ENCODE measurements around the gene BICRAL. TPM values are rescaled to one million over a fixed set of nuclear protein-coding genes. Genes with fewer than 3 reads are reported as not detected.

BICRAL gene
- total and polyA plus RNA-seq, 7 donors: 4.6 to 18.5 (median 13.6) TPM

DNA sequence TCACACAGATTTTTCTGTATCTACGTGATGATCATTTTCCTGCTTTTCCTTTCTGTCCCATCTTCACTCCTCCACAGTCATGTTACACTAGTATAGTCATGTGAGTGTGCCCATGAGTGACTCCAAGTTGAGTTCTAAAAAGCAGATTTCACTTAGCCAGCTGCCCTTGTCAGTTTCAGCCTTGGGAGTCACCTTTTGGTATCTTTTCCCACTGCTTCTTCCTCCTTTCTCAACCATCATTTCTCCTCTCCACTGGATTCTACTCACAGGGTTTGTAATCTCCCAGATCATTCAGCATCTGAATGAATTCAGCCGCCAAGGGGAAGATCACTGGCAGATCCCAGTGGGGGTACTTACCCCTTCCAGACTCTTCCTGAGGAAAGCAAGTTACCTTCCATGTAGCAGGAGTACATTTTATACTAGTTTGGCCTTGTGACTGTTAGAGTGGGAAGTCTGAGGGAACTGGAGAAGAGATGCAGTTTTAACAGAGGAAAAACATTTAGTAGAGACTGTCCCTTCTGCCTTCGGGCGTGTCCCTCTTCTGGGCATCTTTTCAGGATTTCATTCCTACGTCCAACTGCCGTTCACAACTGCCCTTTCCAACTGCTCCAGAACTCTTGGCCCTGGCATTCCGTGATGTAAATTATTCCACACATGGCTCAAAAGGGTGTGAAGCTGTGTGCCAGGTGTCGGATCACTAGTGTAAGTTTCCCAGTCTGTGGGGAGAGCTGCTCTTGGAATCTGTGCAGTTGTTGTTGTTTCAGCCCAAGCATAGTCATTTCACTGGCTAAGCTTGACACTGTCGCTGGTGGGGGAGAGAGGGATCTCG, 38.9 kb downstream of the BICRAL start:
- peak overlapping the region; percentile 69 to 82 (median 78) for H3K27ac ChIP-seq
- intact Hi-C loops (cut with DNase I): loop anchor here (2.0 to 5.0 kb wide), 2 partner anchors 33 to 74 kb away; partner anchors contain the start of gene TBCC
- H3K4me1 ChIP-seq: peaks cover 0 to 37% (median 21%) of the 10 kb centered on the region in 4 donors
- H3K9me3 ChIP-seq: no peaks in the 10 kb centered on the region
- H3K4me3 ChIP-seq: peak overlapping the region in 3 of 4 donors; percentile 12 to 23 (median 17)
- H3K36me3 ChIP-seq: peaks cover 0 to 35% (median 17%) of the 10 kb centered on the region in 4 donors
- peak; percentile 68 for DNase-seq
- 68% methylated on average over 10 of the region's 10 CpGs for WGBS, 2 donors
- TF ChIP-seq POLR2A (IDR thresholded peaks at IDR 0.05) (no peak), POLR2AphosphoS5 (IDR thresholded peaks at IDR 0.05) (peak in 1 of 4 donors; percentile 10)
- no peaks in the 10 kb centered on the region for H3K27me3 ChIP-seq

DNA sequence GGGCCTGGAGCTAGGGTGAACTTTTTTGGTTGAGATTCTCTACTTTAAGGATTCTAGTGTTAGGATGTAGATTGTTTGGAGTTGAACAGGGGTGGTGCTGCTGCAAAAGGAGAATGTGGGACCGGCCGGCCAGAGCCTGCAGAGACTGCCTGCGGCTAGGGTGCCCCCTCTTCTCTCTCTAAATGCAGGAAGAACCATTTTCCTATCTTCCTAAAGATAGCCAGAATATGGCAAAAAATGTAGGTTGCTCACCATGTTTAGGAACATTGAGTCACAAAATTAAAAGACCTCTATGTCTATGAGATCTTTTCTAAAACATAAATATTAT, 39.5 kb downstream of the BICRAL start:
- intact Hi-C loops (cut with DNase I): loop anchor here (2.0 to 5.0 kb wide), 2 partner anchors 34 to 75 kb away; partner anchors contain the start of gene TBCC
- no peak for DNase-seq
- 65 to 91% methylated on average over 3 of the region's 3 CpGs for WGBS, 2 donors
- H3K36me3 ChIP-seq: peaks cover 0 to 41% (median 17%) of the 10 kb centered on the region in 4 donors
- no peak for TF ChIP-seq POLR2A (IDR thresholded peaks at IDR 0.05)
- no peak for TF ChIP-seq EP300 (IDR thresholded peaks at IDR 0.05)
- TF ChIP-seq, protein P1, sequence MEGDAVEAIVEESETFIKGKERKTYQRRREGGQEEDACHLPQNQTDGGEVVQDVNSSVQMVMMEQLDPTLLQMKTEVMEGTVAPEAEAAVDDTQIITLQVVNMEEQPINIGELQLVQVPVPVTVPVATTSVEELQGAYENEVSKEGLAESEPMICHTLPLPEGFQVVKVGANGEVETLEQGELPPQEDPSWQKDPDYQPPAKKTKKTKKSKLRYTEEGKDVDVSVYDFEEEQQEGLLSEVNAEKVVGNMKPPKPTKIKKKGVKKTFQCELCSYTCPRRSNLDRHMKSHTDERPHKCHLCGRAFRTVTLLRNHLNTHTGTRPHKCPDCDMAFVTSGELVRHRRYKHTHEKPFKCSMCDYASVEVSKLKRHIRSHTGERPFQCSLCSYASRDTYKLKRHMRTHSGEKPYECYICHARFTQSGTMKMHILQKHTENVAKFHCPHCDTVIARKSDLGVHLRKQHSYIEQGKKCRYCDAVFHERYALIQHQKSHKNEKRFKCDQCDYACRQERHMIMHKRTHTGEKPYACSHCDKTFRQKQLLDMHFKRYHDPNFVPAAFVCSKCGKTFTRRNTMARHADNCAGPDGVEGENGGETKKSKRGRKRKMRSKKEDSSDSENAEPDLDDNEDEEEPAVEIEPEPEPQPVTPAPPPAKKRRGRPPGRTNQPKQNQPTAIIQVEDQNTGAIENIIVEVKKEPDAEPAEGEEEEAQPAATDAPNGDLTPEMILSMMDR (IDR thresholded peaks at IDR 0.05): no peak
- TF ChIP-seq POLR2AphosphoS5 (IDR thresholded peaks at IDR 0.05): no peak
- H3K27ac ChIP-seq: peak overlapping the region; percentile 69 to 82 (median 78)
- H3K27me3 ChIP-seq: no peaks in the 10 kb centered on the region
- peaks cover 0 to 37% (median 21%) of the 10 kb centered on the region in 4 donors for H3K4me1 ChIP-seq
- peak overlapping the region in 3 of 4 donors; percentile 12 to 23 (median 17) for H3K4me3 ChIP-seq
- no peaks in the 10 kb centered on the region for H3K9me3 ChIP-seq

DNA sequence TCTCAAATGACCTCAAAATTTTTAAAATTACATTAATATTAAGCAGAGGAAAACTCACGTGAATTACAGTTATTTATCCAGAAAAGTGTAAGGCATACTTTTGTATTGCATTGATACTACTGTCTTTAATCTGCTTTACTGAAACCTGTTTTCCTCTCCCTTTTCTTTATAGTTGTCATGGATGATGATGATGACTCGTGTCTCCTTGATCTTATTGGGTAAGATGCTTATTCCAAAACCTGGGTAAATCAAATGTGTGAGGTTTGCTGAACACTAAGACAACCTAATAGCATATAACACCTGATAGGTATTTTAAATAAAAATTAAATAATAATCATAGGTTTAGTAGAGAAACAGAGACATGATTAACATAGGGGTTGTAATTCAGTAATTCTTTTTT, 40.0 kb downstream of the BICRAL start:
- no peak overlapping the region for H3K4me3 ChIP-seq
- intact Hi-C loops (cut with DNase I): loop anchor here (2.0 to 5.0 kb wide), 2 partner anchors 35 to 75 kb away; partner anchors contain the start of gene TBCC
- H3K27ac ChIP-seq: peak overlapping the region; percentile 69 to 82 (median 78)

DNA sequence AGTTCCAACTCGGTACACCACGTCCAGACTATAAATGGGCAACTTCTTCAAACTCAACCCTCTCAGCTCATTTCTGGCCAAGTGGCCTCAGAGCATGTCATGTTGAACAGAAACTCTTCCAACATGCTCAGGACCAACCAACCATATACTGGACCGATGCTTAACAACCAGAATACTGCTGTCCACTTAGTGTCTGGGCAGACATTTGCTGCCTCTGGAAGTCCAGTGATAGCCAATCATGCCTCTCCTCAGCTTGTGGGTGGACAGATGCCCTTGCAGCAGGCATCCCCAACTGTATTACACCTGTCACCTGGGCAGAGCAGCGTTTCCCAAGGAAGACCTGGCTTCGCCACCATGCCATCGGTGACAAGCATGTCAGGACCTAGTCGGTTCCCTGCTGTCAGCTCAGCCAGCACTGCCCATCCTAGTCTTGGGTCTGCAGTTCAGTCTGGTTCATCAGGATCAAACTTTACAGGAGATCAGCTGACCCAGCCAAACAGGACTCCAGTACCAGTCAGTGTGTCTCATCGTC, 47.8 kb downstream of the BICRAL start:
- WGBS, 2 donors: 94 to 97% methylated on average over 8 of the region's 8 CpGs
- peaks cover 20 to 78% (median 25%) of the 10 kb centered on the region in 4 donors for H3K36me3 ChIP-seq
- no peak for DNase-seq

More for the DNA sequence above, 40.0 kb downstream of the BICRAL start:
- no peak for TF ChIP-seq POLR2AphosphoS5 (IDR thresholded peaks at IDR 0.05)
- TF ChIP-seq EP300 (IDR thresholded peaks at IDR 0.05): no peak
- Histone ChIP-seq H3K4me1 (peaks cover 0 to 37% (median 21%) of the 10 kb centered on the region in 4 donors), H3K27me3 (no peaks in the 10 kb centered on the region), H3K9me3 (no peaks in the 10 kb centered on the region), H3K36me3 (peaks cover 0 to 46% (median 17%) of the 10 kb centered on the region in 4 donors)
- 83 to 90% methylated on average over 2 of the region's 2 CpGs for WGBS, 2 donors
- DNase-seq: no peak

DNA sequence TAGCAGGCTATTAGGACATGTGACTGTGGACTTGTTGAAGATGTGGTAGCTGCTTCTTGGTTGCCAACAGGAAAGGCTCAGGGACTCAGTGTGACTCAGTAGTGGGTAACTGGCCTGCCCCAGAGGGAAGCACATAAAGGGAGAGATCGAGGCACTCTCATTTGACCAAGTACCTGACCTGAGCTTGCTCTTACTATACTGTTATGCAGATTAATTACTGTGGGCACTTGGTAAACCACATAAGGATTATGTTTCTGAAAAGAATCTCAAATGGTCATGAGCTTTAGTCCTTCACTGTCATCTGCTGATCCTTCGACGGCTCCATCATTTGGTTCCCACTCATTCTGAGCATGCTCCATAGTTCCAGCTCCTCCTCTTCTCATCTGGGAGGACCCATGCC, 49.4 kb downstream of the BICRAL start:
- TF ChIP-seq, protein P1 (IDR thresholded peaks at IDR 0.05): no peak
- TF ChIP-seq EP300 (IDR thresholded peaks at IDR 0.05) (no peak), POLR2AphosphoS5 (IDR thresholded peaks at IDR 0.05) (no peak), POLR2A (IDR thresholded peaks at IDR 0.05) (no peak)
- no peaks in the 10 kb centered on the region for H3K27me3 ChIP-seq
- no peak for DNase-seq
- intact Hi-C loops (cut with DNase I): no loop called here
- H3K36me3 ChIP-seq: peaks cover 20 to 75% (median 23%) of the 10 kb centered on the region in 4 donors
- whole genome bisulfite sequencing, 2 donors: 94 to 96% methylated on average over 3 of the region's 3 CpGs
- H3K27ac ChIP-seq: no peak overlapping the region
- no peaks in the 10 kb centered on the region for H3K4me1 ChIP-seq
- H3K9me3 ChIP-seq: no peaks in the 10 kb centered on the region
- H3K4me3 ChIP-seq: no peak overlapping the region

More for the DNA sequence above, 47.8 kb downstream of the BICRAL start:
- TF ChIP-seq POLR2A (IDR thresholded peaks at IDR 0.05) (no peak), EP300 (IDR thresholded peaks at IDR 0.05) (no peak), POLR2AphosphoS5 (IDR thresholded peaks at IDR 0.05) (no peak)
- TF ChIP-seq, protein P1 (IDR thresholded peaks at IDR 0.05): no peak
- Histone ChIP-seq H3K9me3 (no peaks in the 10 kb centered on the region), H3K27me3 (no peaks in the 10 kb centered on the region), H3K4me1 (no peaks in the 10 kb centered on the region), H3K4me3 (no peak overlapping the region), H3K27ac (no peak overlapping the region)
- intact Hi-C loops (cut with DNase I): no loop called here
